Testis (tissue), 2 donors: ENCODE results near the gene HYAL4.

Source experiments
- POLR2A ChIP-seq: fragments of 450-650 bp; IDR thresholded peaks from one replicate; pipeline ENCODE4 v1.6.1; 2017; ENCODE audit warnings: antibody characterized with exemption, mild to moderate bottlenecking, moderate library complexity
- TF ChIP-seq, protein P1 (sequence below), 3 experiments: fragments of 450-650 bp in 2 of 3; fragments of 200-600 bp in 1 of 3; sonication (generic) in 1 of 3; IDR thresholded peaks; one replicate each; pipeline ENCODE4 v1.5.1; 2016 to 2019; ENCODE audit warnings: antibody characterized with exemption in 3 of 3, mild to moderate bottlenecking in 2 of 3, moderate library complexity in 1 of 3

- TF ChIP-seq, protein P1, sequence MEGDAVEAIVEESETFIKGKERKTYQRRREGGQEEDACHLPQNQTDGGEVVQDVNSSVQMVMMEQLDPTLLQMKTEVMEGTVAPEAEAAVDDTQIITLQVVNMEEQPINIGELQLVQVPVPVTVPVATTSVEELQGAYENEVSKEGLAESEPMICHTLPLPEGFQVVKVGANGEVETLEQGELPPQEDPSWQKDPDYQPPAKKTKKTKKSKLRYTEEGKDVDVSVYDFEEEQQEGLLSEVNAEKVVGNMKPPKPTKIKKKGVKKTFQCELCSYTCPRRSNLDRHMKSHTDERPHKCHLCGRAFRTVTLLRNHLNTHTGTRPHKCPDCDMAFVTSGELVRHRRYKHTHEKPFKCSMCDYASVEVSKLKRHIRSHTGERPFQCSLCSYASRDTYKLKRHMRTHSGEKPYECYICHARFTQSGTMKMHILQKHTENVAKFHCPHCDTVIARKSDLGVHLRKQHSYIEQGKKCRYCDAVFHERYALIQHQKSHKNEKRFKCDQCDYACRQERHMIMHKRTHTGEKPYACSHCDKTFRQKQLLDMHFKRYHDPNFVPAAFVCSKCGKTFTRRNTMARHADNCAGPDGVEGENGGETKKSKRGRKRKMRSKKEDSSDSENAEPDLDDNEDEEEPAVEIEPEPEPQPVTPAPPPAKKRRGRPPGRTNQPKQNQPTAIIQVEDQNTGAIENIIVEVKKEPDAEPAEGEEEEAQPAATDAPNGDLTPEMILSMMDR (IDR thresholded peaks at IDR 0.05): no peak
- no peak for TF ChIP-seq POLR2A
Observed at GRCh38 chr7:123905714-123906113, 60.7 kb downstream of the HYAL4 start.
